H9 (cell line): Measurements from ENCODE around the gene GAS2L2. TPM values are rescaled to one million over a fixed set of nuclear protein-coding genes. Genes with fewer than 3 reads are reported as not detected.

Source experiments
- DNase-seq: peaks from one replicate; pipeline ENCODE4 v3.0.0-alpha.2; 2017
- H2AFZ ChIP-seq: one replicate; pipeline ENCODE4 v1.6.1; 2013; ENCODE audit warnings: mild to moderate bottlenecking, low read length, control low read depth, moderate library complexity
- H2AK5ac ChIP-seq: 2 replicates; pipeline ENCODE4 v1.6.1; 2013; ENCODE audit warnings: low read length, control low read depth, mixed read lengths; ENCODE audit not compliant: insufficient read length
- H2BK120ac ChIP-seq: one replicate; pipeline ENCODE4 v1.6.1; 2013; ENCODE audit warnings: low read depth, mild to moderate bottlenecking, low read length, control low read depth, inconsistent platforms; ENCODE audit not compliant: poor library complexity, severe bottlenecking
- H2BK12ac ChIP-seq: 2 replicates; pipeline ENCODE4 v1.6.1; 2013; ENCODE audit warnings: low read length, control low read depth, mixed read lengths, low read depth; ENCODE audit not compliant: insufficient read length
- H2BK15ac ChIP-seq: 2 replicates; pipeline ENCODE4 v1.6.1; 2013; ENCODE audit warnings: low read depth, low read length, control low read depth
- H2BK20ac ChIP-seq: one replicate; pipeline ENCODE4 v1.6.1; 2013; ENCODE audit warnings: low read depth, mild to moderate bottlenecking, low read length, control low read depth, inconsistent platforms; ENCODE audit not compliant: poor library complexity, severe bottlenecking
- H2BK5ac ChIP-seq: 2 replicates; pipeline ENCODE4 v1.6.1; 2013; ENCODE audit warnings: low read length, control low read depth, mixed read lengths; ENCODE audit not compliant: insufficient read length
- H3K14ac ChIP-seq: 2 replicates; pipeline ENCODE4 v1.6.1; 2013; ENCODE audit warnings: low read length, control low read depth; ENCODE audit not compliant: insufficient read depth
- H3K18ac ChIP-seq: 2 replicates; pipeline ENCODE4 v1.6.1; 2013; ENCODE audit warnings: low read depth, mild to moderate bottlenecking, mixed read lengths, low read length, control low read depth; ENCODE audit not compliant: insufficient read length
- H3K23ac ChIP-seq: 2 replicates; pipeline ENCODE4 v1.6.1; 2013; ENCODE audit warnings: low read length, control low read depth, mixed read lengths, low read depth; ENCODE audit not compliant: insufficient read length
- H3K23me2 ChIP-seq: 2 replicates; pipeline ENCODE4 v1.6.1; 2013; ENCODE audit warnings: low read depth, mild to moderate bottlenecking, mixed read lengths, low read length, control low read depth; ENCODE audit not compliant: insufficient read length, poor library complexity, severe bottlenecking
- H3K27ac ChIP-seq: 2 replicates; pipeline ENCODE4 v1.5.1; 2013; ENCODE audit warnings: low read length, control low read depth, mixed read lengths, low read depth; ENCODE audit not compliant: insufficient read length
- H3K27me3 ChIP-seq: 2 replicates; pipeline ENCODE4 v1.6.1; 2013; ENCODE audit warnings: low read length, control low read depth, inconsistent platforms; ENCODE audit not compliant: insufficient read depth
- H3K4ac ChIP-seq: 2 replicates; pipeline ENCODE4 v1.6.1; 2013; ENCODE audit warnings: low read depth, mild to moderate bottlenecking, control low read depth, inconsistent platforms, low read length, moderate library complexity
- H3K4me1 ChIP-seq: 2 replicates; pipeline ENCODE4 v1.6.1; 2013; ENCODE audit warnings: low read length, control low read depth, inconsistent platforms; ENCODE audit not compliant: insufficient read depth
- H3K4me2 ChIP-seq: 2 replicates; pipeline ENCODE4 v1.6.1; 2013; ENCODE audit warnings: low read length, control low read depth, mixed read lengths; ENCODE audit not compliant: insufficient read length, insufficient read depth
- H3K56ac ChIP-seq: 2 replicates; pipeline ENCODE4 v1.6.1; 2013; ENCODE audit warnings: low read depth, mild to moderate bottlenecking, mixed read lengths, low read length, control low read depth; ENCODE audit not compliant: insufficient read length
- H3K79me1 ChIP-seq: 2 replicates; pipeline ENCODE4 v1.6.1; 2013; ENCODE audit warnings: low read depth, mild to moderate bottlenecking, moderate library complexity, low read length, control low read depth, inconsistent platforms; ENCODE audit not compliant: insufficient read depth, poor library complexity, severe bottlenecking
- H3K79me2 ChIP-seq: 2 replicates; pipeline ENCODE4 v1.6.1; 2013; ENCODE audit warnings: low read length, control low read depth, inconsistent platforms; ENCODE audit not compliant: insufficient read depth
- H3K9ac ChIP-seq: 2 replicates; pipeline ENCODE4 v1.6.1; 2013; ENCODE audit warnings: low read length, control low read depth, mixed read lengths; ENCODE audit not compliant: insufficient read length; ENCODE audit errors: extremely low read depth
- H3K9me3 ChIP-seq: one replicate; pipeline ENCODE4 v1.6.1; 2013; ENCODE audit warnings: low read depth, low read length, inconsistent platforms; ENCODE audit not compliant: control insufficient read depth
- H3T11ph ChIP-seq: one replicate; pipeline ENCODE4 v1.6.1; 2013; ENCODE audit warnings: mild to moderate bottlenecking, low read length, control low read depth, inconsistent platforms
- H4K20me1 ChIP-seq: one replicate; pipeline ENCODE4 v1.6.1; 2013; ENCODE audit not compliant: control insufficient read depth, insufficient read length, insufficient read depth
- H4K5ac ChIP-seq: 2 replicates; pipeline ENCODE4 v1.6.1; 2013; ENCODE audit warnings: low read depth, mild to moderate bottlenecking, mixed read lengths, low read length, control low read depth; ENCODE audit not compliant: insufficient read length
- H4K8ac ChIP-seq: replicated peaks from 2 replicates; pipeline ENCODE4 v1.6.1; 2013; ENCODE audit warnings: low read length, control low read depth, mixed read lengths, low read depth; ENCODE audit not compliant: insufficient read length
- H4K91ac ChIP-seq: 2 replicates; pipeline ENCODE4 v1.6.1; 2013; ENCODE audit warnings: low read depth, mild to moderate bottlenecking, moderate library complexity, mixed read lengths, low read length, control low read depth; ENCODE audit not compliant: insufficient read length
- H3K27ac Mint-ChIP-seq, 3 experiments: 2 replicates in 2 of 3; 3 replicates in 1 of 3; pipeline ENCODE4 v1.8.0; 2020 to 2021; ENCODE audit warnings: mixed read lengths in 3 of 3, mild to moderate bottlenecking in 1 of 3, moderate library complexity in 1 of 3
- H3K27me3 Mint-ChIP-seq: 2 replicates; pipeline ENCODE4 v1.8.0; 2021; ENCODE audit warnings: low read depth, mild to moderate bottlenecking, moderate library complexity, mixed read lengths
- H3K36me3 Mint-ChIP-seq, 3 experiments: 2 replicates in 2 of 3; 3 replicates in 1 of 3; pipeline ENCODE4 v1.8.0; 2020 to 2021; ENCODE audit warnings: low read depth in 3 of 3, mixed read lengths in 3 of 3; ENCODE audit not compliant: insufficient read depth in 1 of 3
- H3K4me1 Mint-ChIP-seq, 2 experiments: 2 replicates each; pipeline ENCODE4 v1.8.0; 2020; ENCODE audit warnings: mixed read lengths in 2 of 2
- H3K4me3 Mint-ChIP-seq, 2 experiments: 2 replicates in 1 of 2; 3 replicates in 1 of 2; pipeline ENCODE4 v1.8.0; 2020 to 2021; ENCODE audit warnings: mild to moderate bottlenecking in 2 of 2, mixed read lengths in 2 of 2, moderate library complexity in 1 of 2
- H3K9me3 Mint-ChIP-seq, 2 experiments: 2 replicates in 1 of 2; 3 replicates in 1 of 2; pipeline ENCODE4 v1.8.0; 2020; ENCODE audit warnings: mild to moderate bottlenecking in 2 of 2, mixed read lengths in 2 of 2, moderate library complexity in 1 of 2
- CTCF ChIP-seq: fragments of 200-600 bp; sonication (generic); conservative IDR thresholded peaks from 3 replicates; pipeline ENCODE4 v1.8.0; 2021; ENCODE audit warnings: antibody characterized with exemption, mild to moderate bottlenecking
- WGBS: extraction: QIAGEN DNeasy Blood & Tissue Kit; methylation state at CpG from one replicate; pipeline ENCODE4 v1.1.7; 2013; ENCODE audit warnings: missing lambda C conversion rate, low lambda C conversion rate, mixed read lengths; ENCODE audit not compliant: insufficient read length; ENCODE audit errors: extremely low coverage; 5-methylcytosine and 5-hydroxymethylcytosine counted together
- total RNA-seq: library from RNA; stranded (reverse); gene quantifications from 2 replicates; pipeline ENCODE4 v1.2.1, GENCODE V29; 2021

The GAS2L2 gene
- total RNA-seq, 1 experiment from 2014 or later = not detected

- no peak overlapping the region for H2BK20ac ChIP-seq
- H3K79me2 ChIP-seq = 0 out of 2 replicates have a peak, but pooled peaks cover 2% of the 10 kb centered on the region
- WGBS = no CpG with 5 or more reads among the region's 4 CpGs
- no peak for TF ChIP-seq CTCF
- Mint-ChIP-seq H3K4me3 (no peak overlapping the region), H3K4me1 (no peaks in the 10 kb centered on the region), H3K27me3 (no peaks in the 10 kb centered on the region), H3K27ac (no peak overlapping the region), H3K9me3 (no peaks in the 10 kb centered on the region), H3K36me3 (peaks cover 2 to 26% (median 24%) of the 10 kb centered on the region in 3 experiments; a peak in 6 of 7 replicates)
- no peak overlapping the region for H4K91ac ChIP-seq
- H3K18ac ChIP-seq = no peak overlapping the region
- no peak overlapping the region for H2AK5ac ChIP-seq
- no peak overlapping the region for H2BK5ac ChIP-seq
- H3K27me3 ChIP-seq = no peaks in the 10 kb centered on the region
- no peak overlapping the region for H4K5ac ChIP-seq
- no peaks in the 10 kb centered on the region for H3K23me2 ChIP-seq
- H3K4ac ChIP-seq = no peak overlapping the region
- H3K27ac ChIP-seq = no peak overlapping the region
- H4K8ac ChIP-seq = no peak overlapping the region
- no peak overlapping the region for H3K4me2 ChIP-seq
- H3K23ac ChIP-seq = no peak overlapping the region
- no peak overlapping the region for H3K14ac ChIP-seq
- no peaks in the 10 kb centered on the region for H3K4me1 ChIP-seq
- H3K79me1 ChIP-seq = no peaks in the 10 kb centered on the region
- H2AFZ ChIP-seq = no peak overlapping the region
- no peak overlapping the region for H3T11ph ChIP-seq
- no peak overlapping the region for H3K56ac ChIP-seq
- H4K20me1 ChIP-seq = no peaks in the 10 kb centered on the region
- H2BK12ac ChIP-seq = no peak overlapping the region
- H2BK120ac ChIP-seq = no peak overlapping the region
- no peak for DNase-seq
- no peak overlapping the region for H3K9ac ChIP-seq
- H3K9me3 ChIP-seq = no peaks in the 10 kb centered on the region
- H2BK15ac ChIP-seq = no peak overlapping the region
These were observed 36.1 kb downstream of the GAS2L2 start for GRCh38 chr17:35716897-35717465.
